22Rv1 (cell line): Measurements from ENCODE around the gene SPN.

Experiments
- CTCF ChIP-seq: fragments of 450-650 bp; IDR thresholded peaks from 2 replicates; pipeline ENCODE4 v1.5.1; 2017; ENCODE audit warnings: mild to moderate bottlenecking
- ZFX ChIP-seq: fragments of 450-650 bp; IDR thresholded peaks from 2 replicates; pipeline ENCODE4 v1.6.1; 2017; ENCODE audit warnings: antibody characterized with exemption, borderline replicate concordance

- TF ChIP-seq CTCF (no peak), ZFX (no peak)
Observed at GRCh38 chr16:29649588-29650494, 13.2 kb upstream of the SPN start.
